Transverse colon (tissue), 4 donors: ENCODE results near the gene CPA3. TPM values are rescaled to one million over a fixed set of nuclear protein-coding genes. Genes with fewer than 3 reads are reported as not detected.

Source experiments
- DNase-seq: peaks from one replicate; pipeline ENCODE4 v3.0.0-alpha.2; 2019
- H3K27ac ChIP-seq, 4 donors: fragments of 200-600 bp; sonication (generic); 2 replicates each; pipeline ENCODE4 v1.5.1; 2016 to 2018; ENCODE audit warnings: inconsistent platforms in 4 of 4
- H3K27me3 ChIP-seq: fragments of 200-600 bp; sonication (generic); 2 replicates; pipeline ENCODE4 v1.5.1; 2017; ENCODE audit warnings: inconsistent platforms
- H3K36me3 ChIP-seq, 4 donors: fragments of 200-600 bp; sonication (generic); 2 replicates each; pipeline ENCODE4 v1.5.1; 2017 to 2019; ENCODE audit warnings: inconsistent platforms in 4 of 4
- H3K4me1 ChIP-seq, 4 donors: fragments of 200-600 bp; sonication (generic); 2 replicates each; pipeline ENCODE4 v1.5.1; 2017 to 2020; ENCODE audit warnings: inconsistent platforms in 4 of 4
- H3K4me3 ChIP-seq, 4 donors: fragments of 200-600 bp; sonication (generic); 1 replicate in 1 of 4; 2 replicates in 3 of 4; pipeline versions ENCODE4 v1.5.1 to v1.6.1; 2017 to 2019; ENCODE audit warnings: inconsistent platforms in 4 of 4
- H3K9me3 ChIP-seq, 2 donors: fragments of 200-600 bp; sonication (generic); 2 replicates each; pipeline ENCODE4 v1.5.1; 2017 to 2019; ENCODE audit warnings: inconsistent platforms in 2 of 2
- CTCF ChIP-seq, 5 experiments: fragments of 200-600 bp in 3 of 5; fragments of 450-650 bp in 2 of 5; sonication (generic) in 3 of 5; IDR thresholded peaks; 1 replicate in 2 of 5; 2 replicates in 3 of 5; pipeline ENCODE4 v1.5.1; 2016 to 2017; ENCODE audit warnings: antibody characterized with exemption in 5 of 5, inconsistent platforms in 3 of 5, mild to moderate bottlenecking in 2 of 5, moderate library complexity in 1 of 5
- EP300 ChIP-seq: sonication (generic); formaldehyde crosslinking; IDR thresholded peaks from one replicate; pipeline ENCODE4 v1.6.1; 2017; ENCODE audit warnings: antibody characterized with exemption, low read depth
- POLR2A ChIP-seq: fragments of 450-650 bp; IDR thresholded peaks from one replicate; pipeline ENCODE4 v1.6.1; 2016; ENCODE audit warnings: antibody characterized with exemption, mild to moderate bottlenecking, moderate library complexity
- POLR2AphosphoS5 ChIP-seq, 3 donors: sonication (generic); formaldehyde crosslinking; IDR thresholded peaks; one replicate each; pipeline ENCODE4 v1.6.1; 2016; ENCODE audit warnings: antibody characterized with exemption in 3 of 3
- WGBS, 2 donors: methylation state at CpG; one replicate each; pipeline ENCODE4 v1.1.5; 2018; ENCODE audit warnings: low coverage in 1 of 2; 5-methylcytosine and 5-hydroxymethylcytosine counted together
- in situ Hi-C, 4 donors: fragments of 200-750 bp; cut with MboI; loops; one replicate each; pipeline versions ENCODE4 v1.15.0 to v1.15.1; 2017; ENCODE audit warnings: low sequenced_read_pairs in 3 of 4, low pct_ligation_motif_present in 1 of 4, low pct_unique_long_range_greater_than_20kb in 1 of 4
- intact Hi-C: fragments of 100-400 bp; cut with DNase I; formaldehyde crosslinking; loops from one replicate; pipeline ENCODE4 v1.15.1; 2023; ENCODE audit warnings: low total_unique reads
- total RNA-seq, 4 donors: library from RNA; depleted of rRNA; stranded (reverse); fragments of >200 nt; gene quantifications; one replicate each; pipeline ENCODE4 v1.1.0, GENCODE V29; 2016

Gene CPA3
- total RNA-seq, 4 donors from 2014 or later = 0.80 to 5.6 (median 4.3) TPM

GRCh38 chr3:148889828-148890227 is 24.7 kb downstream of the CPA3 start:
- Histone ChIP-seq H3K27ac (no peak overlapping the region), H3K4me3 (no peak overlapping the region), H3K36me3 (no peaks in the 10 kb centered on the region), H3K27me3 (no peaks in the 10 kb centered on the region), H3K9me3 (peaks cover 0 to 4% of the 10 kb centered on the region in 2 donors), H3K4me1 (no peaks in the 10 kb centered on the region)
- intact Hi-C loops = no loop called here
- in situ Hi-C loops = no loop called here
- WGBS, 2 donors = 73 to 93% methylated on average over 2 of the region's 2 CpGs
- no peak for DNase-seq
- TF ChIP-seq CTCF (IDR thresholded peaks at IDR 0.05) = no peak
- TF ChIP-seq POLR2AphosphoS5 (IDR thresholded peaks at IDR 0.05) = no peak
- no peak for TF ChIP-seq EP300
- TF ChIP-seq POLR2A = no peak

GRCh38 chr3:148896062-148896461 is 31.0 kb downstream of the CPA3 start:
- Histone ChIP-seq H3K27ac (no peak overlapping the region), H3K9me3 (peaks cover 0 to 4% of the 10 kb centered on the region in 2 donors), H3K4me3 (no peak overlapping the region), H3K36me3 (no peaks in the 10 kb centered on the region), H3K4me1 (no peaks in the 10 kb centered on the region), H3K27me3 (no peaks in the 10 kb centered on the region)
- in situ Hi-C loops = no loop called here
- intact Hi-C loops = no loop called here
- DNase-seq = no peak
- TF ChIP-seq CTCF (IDR thresholded peaks at IDR 0.05) = no peak
- no peak for TF ChIP-seq EP300
- no peak for TF ChIP-seq POLR2A
- TF ChIP-seq POLR2AphosphoS5 (IDR thresholded peaks at IDR 0.05) = no peak
- 54 to 60% methylated on average over 3 of the region's 3 CpGs for WGBS, 2 donors

- Histone ChIP-seq H3K36me3 (no peaks in the 10 kb centered on the region), H3K27me3 (no peaks in the 10 kb centered on the region), H3K27ac (no peak overlapping the region), H3K4me1 (no peaks in the 10 kb centered on the region), H3K9me3 (no peaks in the 10 kb centered on the region), H3K4me3 (no peak overlapping the region)
- intact Hi-C loops = no loop called here
- in situ Hi-C loops = no loop called here
- 43 to 50% methylated on average over 4 of the region's 4 CpGs for WGBS, 2 donors
- DNase-seq = no peak
- TF ChIP-seq CTCF (IDR thresholded peaks at IDR 0.05) (no peak), POLR2AphosphoS5 (IDR thresholded peaks at IDR 0.05) (no peak), POLR2A (no peak), EP300 (no peak)
Observed at GRCh38 chr3:148901987-148902791, 37.1 kb downstream of the CPA3 start.

GRCh38 chr3:148903022-148903442 is 37.9 kb downstream of the CPA3 start:
- in situ Hi-C loops = no loop called here
- Histone ChIP-seq H3K4me1 (no peaks in the 10 kb centered on the region), H3K27ac (no peak overlapping the region), H3K9me3 (no peaks in the 10 kb centered on the region), H3K36me3 (no peaks in the 10 kb centered on the region), H3K27me3 (no peaks in the 10 kb centered on the region), H3K4me3 (no peak overlapping the region)
- DNase-seq = no peak
- WGBS, 2 donors = 66 to 75% methylated on average over 2 of the region's 2 CpGs
- intact Hi-C loops = no loop called here
- TF ChIP-seq POLR2A (no peak), CTCF (IDR thresholded peaks at IDR 0.05) (no peak), POLR2AphosphoS5 (IDR thresholded peaks at IDR 0.05) (no peak), EP300 (no peak)
